ENCODE measurements around the gene PTCH2.
A peak's percentile ranks its signal among the peaks of the same experiment; 100 is the strongest.
"Not testable (repeated sequence)": the region's sequence is repeated elsewhere in the genome, so short reads cannot be mapped to it uniquely, and the experiment has no call there.

PTCH2 gene

DNA sequence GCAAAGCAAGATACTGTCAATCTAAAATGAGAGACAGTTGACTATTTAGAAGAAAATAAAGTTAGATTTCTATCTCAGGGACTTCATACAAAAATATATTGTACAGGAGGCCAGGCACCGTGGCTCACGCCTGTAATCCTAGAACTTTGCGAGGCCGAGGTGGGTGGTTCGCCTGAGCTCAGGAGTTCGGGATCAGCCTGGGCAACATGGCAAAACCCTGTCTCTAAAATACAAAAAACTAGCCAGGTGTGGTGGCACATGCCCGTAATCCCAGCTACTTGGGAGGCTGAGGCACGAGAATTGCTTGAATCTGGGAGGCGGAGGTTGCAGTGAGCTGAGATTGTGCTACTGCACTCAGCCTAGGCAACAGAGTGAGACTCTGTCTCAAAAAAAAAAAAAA lies 27.1 kb downstream of the PTCH2 start:
- H3K27ac ChIP-seq (ENCODE audit: low read length); H3K36me3 ChIP-seq (ENCODE audit: control insufficient read depth, low read depth, low read length); H3K9me3 ChIP-seq (ENCODE audit: control insufficient read depth, low read depth, low read length); H3K4me1 ChIP-seq (ENCODE audit: control insufficient read depth, low read depth, low read length); H3K27me3 ChIP-seq (ENCODE audit: control insufficient read depth, insufficient read depth, low read length); H3K9ac ChIP-seq (ENCODE audit: low read length); H3K4me3 ChIP-seq (ENCODE audit: low read length): not testable (repeated sequence)

DNA sequence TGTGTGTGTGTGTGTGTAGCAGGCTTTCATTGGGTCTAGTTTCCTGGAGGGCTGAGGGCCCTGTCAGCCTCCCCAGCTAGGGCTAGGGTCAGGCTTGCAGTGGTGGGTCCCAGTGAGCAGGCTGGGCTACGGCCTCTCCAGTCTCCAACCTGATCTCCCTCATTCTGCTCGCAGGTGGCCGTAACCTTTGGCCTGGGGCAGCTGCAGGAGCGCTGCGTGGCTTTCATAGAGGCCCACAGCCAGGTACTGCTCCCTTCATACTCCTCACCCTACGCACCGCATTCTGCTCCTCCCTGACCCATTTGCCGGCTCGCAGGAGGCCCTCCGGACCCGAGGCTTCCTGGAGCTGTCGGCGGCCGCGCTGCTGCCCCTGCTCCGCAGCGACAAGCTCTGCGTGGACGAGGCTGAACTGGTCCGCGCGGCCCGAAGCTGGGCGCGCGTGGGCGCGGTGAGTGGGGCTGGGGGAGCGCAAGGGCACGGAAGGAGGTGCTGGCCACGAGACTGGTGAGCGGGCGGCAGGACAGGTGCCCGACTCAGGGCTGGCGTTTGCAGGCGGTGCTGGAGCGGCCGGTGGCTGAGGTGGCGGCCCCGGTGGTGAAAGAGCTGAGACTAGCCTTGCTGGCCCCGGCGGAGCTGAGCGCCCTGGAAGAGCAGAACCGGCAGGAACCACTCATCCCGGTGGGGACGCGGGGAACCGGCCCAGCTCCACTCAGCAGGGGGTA lies 30.1 kb downstream of the PTCH2 start:
- Histone ChIP-seq H3K4me1 (ENCODE audit: control insufficient read depth, low read depth, low read length) (peaks cover 15% of the 10 kb centered on the region), H3K27ac (ENCODE audit: low read length) (no peak overlapping the region), H3K9me3 (ENCODE audit: control insufficient read depth, low read depth, low read length) (no peaks in the 10 kb centered on the region), H3K4me3 (ENCODE audit: low read length) (no peak overlapping the region), H3K36me3 (ENCODE audit: control insufficient read depth, low read depth, low read length) (no peaks in the 10 kb centered on the region), H3K27me3 (ENCODE audit: control insufficient read depth, insufficient read depth, low read length) (no peaks in the 10 kb centered on the region), H3K9ac (ENCODE audit: low read length) (no peak overlapping the region)

DNA sequence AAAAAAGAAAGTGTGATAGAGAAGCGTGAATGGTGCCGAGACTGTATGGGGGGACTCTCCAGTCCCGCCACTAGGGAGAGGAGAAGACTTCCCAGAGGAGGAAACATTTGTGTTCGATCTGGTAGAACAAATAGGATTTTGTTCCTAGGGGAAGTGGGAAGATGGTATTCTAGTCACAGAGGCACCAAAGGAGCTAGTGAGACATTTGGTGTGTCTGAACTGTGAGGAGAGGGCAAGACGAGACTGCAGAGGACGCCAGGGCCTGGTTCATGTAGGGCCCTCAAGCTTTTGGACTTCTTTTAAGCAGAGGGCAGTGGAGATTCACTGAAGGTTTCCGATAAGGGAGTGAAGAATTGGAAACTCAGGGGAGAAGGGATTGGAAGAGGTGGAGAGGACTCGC lies 31.8 kb downstream of the PTCH2 start:
- Histone ChIP-seq H3K9me3 (ENCODE audit: control insufficient read depth, low read depth, low read length) (no peaks in the 10 kb centered on the region), H3K27me3 (ENCODE audit: control insufficient read depth, insufficient read depth, low read length) (no peaks in the 10 kb centered on the region), H3K4me3 (ENCODE audit: low read length) (no peak overlapping the region), H3K9ac (ENCODE audit: low read length) (no peak overlapping the region), H3K27ac (ENCODE audit: low read length) (no peak overlapping the region), H3K4me1 (ENCODE audit: control insufficient read depth, low read depth, low read length) (peaks cover 28% of the 10 kb centered on the region), H3K36me3 (ENCODE audit: control insufficient read depth, low read depth, low read length) (no peaks in the 10 kb centered on the region)

DNA sequence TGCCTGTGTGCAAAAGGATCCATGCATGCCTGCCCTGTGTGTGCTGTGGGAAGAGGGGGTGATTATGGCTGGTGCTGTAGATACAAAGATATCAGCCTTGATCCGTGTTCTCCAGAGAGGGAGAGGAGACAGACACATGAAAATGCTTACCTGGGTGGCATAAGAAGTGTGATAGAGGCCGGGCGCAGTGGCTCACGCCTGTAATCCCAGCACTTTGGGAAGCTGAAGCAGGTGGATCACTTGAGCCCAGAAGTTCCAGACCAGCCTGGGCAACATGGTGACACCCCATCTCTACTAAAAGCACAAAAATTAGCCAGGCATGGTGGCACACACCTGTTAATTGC lies 32.3 kb downstream of the PTCH2 start:
- H3K9ac ChIP-seq (ENCODE audit: low read length), result not testable (repeated sequence)

DNA sequence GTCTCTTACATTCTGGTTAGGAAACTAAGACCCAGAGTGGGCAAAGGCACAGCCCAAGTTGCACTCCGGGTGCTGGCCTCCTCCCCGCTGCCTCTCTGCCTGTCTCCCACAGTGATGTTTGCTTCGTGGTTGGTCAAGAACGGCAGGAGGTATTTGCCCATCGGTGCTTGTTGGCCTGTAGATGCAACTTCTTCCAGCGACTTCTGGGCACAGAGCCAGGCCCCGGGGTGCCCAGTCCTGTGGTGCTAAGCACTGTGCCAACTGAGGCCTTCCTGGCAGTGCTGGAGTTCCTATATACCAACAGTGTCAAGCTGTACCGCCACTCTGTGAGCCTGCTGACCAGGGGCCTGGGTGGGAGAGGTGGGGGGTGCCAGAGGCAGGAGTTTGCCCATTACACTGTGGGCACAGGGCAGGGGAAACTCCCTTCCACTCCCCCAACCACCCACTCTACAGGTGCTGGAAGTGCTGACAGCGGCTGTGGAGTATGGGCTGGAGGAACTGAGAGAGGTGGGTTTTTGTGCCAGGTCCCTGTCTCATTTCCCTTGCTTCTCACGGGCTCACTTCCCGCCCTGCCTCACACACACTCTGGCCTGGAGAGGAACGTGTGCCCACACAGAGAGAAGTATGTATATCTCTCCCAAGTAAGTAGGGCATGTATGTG lies 32.8 kb downstream of the PTCH2 start:
- no peaks in the 10 kb centered on the region for H3K27me3 ChIP-seq (ENCODE audit: control insufficient read depth, insufficient read depth, low read length)
- no peak overlapping the region for H3K4me3 ChIP-seq (ENCODE audit: low read length)
- H3K4me1 ChIP-seq (ENCODE audit: control insufficient read depth, low read depth, low read length), result peaks cover 28% of the 10 kb centered on the region
- no peaks in the 10 kb centered on the region for H3K9me3 ChIP-seq (ENCODE audit: control insufficient read depth, low read depth, low read length)
- no peak overlapping the region for H3K9ac ChIP-seq (ENCODE audit: low read length)
- H3K36me3 ChIP-seq (ENCODE audit: control insufficient read depth, low read depth, low read length), result no peaks in the 10 kb centered on the region
- H3K27ac ChIP-seq (ENCODE audit: low read length), result no peak overlapping the region

More for the DNA sequence above, 32.3 kb downstream of the PTCH2 start:
- peaks cover 28% of the 10 kb centered on the region for H3K4me1 ChIP-seq (ENCODE audit: control insufficient read depth, low read depth, low read length)
- not testable (repeated sequence) for H3K36me3 ChIP-seq (ENCODE audit: control insufficient read depth, low read depth, low read length); H3K27me3 ChIP-seq (ENCODE audit: control insufficient read depth, insufficient read depth, low read length); H3K27ac ChIP-seq (ENCODE audit: low read length); H3K4me3 ChIP-seq (ENCODE audit: low read length); H3K9me3 ChIP-seq (ENCODE audit: control insufficient read depth, low read depth, low read length)

DNA sequence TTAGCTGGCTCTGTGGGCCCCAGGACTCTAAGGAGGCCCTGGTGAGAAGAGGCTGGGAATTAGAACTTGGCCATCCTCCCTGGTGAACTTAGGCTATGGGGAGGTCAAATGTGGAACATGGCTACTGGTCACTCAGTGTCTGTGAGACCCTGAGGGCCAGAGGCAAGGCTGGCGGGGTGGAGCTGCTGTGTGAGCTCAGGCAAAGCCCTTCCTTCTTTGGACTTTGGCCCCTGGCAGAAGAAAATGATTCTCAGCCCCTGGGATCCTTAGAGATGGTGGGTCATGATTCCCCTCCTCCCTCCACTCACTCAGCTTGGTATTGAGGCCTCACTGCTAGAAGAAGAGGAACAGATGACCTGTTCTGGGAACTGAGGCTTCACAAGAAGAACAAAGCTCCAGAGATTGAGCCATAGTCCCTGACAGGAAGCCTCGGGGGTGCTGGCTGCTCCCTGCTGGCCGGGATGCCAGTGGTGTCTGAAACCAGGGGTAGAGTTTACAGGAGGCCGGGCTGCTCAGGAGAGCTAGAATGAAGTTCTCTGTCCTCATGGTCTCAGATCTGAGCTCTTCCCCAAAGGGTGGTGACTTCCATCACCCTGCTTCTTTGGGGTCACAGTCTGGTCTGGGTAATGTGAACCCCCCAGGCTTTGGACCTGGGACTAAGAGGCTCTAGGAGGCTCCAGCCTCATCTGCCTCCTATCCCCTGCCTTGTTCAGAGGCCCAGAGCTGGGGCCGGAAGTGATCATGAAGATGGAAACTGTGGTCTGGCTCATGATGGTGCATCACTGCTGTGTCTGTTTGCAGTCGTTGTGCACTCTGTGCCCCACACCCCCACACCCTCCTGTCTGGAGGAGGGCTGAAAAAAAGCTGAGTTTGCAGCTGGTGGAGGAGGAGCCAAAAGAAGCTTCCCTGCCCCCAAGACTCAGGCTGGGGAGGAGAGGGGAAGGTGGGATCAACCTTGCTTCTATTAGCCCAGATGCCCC lies 33.8 kb downstream of the PTCH2 start:
- no peaks in the 10 kb centered on the region for H3K27me3 ChIP-seq (ENCODE audit: control insufficient read depth, insufficient read depth, low read length)
- no peaks in the 10 kb centered on the region for H3K36me3 ChIP-seq (ENCODE audit: control insufficient read depth, low read depth, low read length)
- peaks cover 28% of the 10 kb centered on the region for H3K4me1 ChIP-seq (ENCODE audit: control insufficient read depth, low read depth, low read length)
- H3K9me3 ChIP-seq (ENCODE audit: control insufficient read depth, low read depth, low read length), result no peaks in the 10 kb centered on the region
- H3K9ac ChIP-seq (ENCODE audit: low read length), result peak overlapping the region; percentile 34
- H3K27ac ChIP-seq (ENCODE audit: low read length), result no peak overlapping the region
- H3K4me3 ChIP-seq (ENCODE audit: low read length), result no peak overlapping the region

DNA sequence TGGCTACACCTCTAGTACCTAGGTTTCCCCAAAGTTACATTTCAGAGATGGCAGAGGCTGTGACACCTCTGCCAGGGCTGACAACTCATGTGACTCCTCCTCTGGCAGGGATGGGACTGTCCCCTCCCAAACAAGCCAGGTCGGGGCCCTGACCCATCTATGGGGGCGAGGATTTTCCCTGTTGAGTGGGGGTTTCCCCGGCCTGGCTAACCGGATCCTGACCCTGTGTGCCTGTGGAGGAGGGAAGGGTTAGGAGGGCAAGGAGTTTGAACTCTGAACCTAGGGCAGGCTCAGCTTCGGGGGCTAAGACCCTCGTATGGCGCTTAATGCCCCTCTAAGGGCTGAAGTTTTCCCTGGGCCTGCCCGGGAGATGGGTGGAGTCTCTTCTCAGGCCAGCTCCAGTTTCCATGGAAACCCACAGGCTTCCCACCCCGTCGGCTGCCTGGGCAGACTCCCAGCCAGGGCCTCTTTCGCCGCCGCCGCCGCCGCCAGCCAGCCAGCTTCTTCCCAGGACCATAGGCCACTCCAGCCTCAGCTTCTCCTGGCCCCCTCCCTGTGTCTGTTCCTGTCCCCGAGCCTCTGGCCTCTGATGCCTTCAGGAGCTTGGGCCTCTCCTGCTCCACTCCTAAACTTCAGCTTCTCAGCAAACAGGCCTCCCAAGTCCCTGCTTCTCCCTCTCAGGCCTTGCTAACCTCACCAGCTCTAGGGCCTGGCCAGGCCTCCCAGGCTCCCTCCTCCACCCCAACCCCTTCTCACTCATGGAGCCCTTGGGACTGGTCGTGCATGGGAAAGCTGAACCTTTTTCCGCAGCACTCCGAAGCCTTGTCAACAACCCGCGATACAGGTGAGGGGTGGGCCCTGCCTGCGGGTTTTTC lies 34.8 kb downstream of the PTCH2 start, which contains the start of gene BTBD19:
BTBD19 (plus strand) TSS at position 461 of the 875 bp plus-strand sequence; CDS start at position 759, 298 bp downstream.
- H3K36me3 ChIP-seq (ENCODE audit: control insufficient read depth, low read depth, low read length), result peaks cover 4% of the 10 kb centered on the region
- no peaks in the 10 kb centered on the region for H3K27me3 ChIP-seq (ENCODE audit: control insufficient read depth, insufficient read depth, low read length)
- peak within 1 kb of the TSS; percentile 88 for H3K27ac ChIP-seq (ENCODE audit: low read length)
- peak within 1 kb of the TSS; percentile 75 for H3K9ac ChIP-seq (ENCODE audit: low read length)
- H3K4me1 ChIP-seq (ENCODE audit: control insufficient read depth, low read depth, low read length), result peaks cover 28% of the 10 kb centered on the region
- peak within 1 kb of the TSS; percentile 37 for H3K4me3 ChIP-seq (ENCODE audit: low read length)
- H3K9me3 ChIP-seq (ENCODE audit: control insufficient read depth, low read depth, low read length), result no peaks in the 10 kb centered on the region

DNA sequence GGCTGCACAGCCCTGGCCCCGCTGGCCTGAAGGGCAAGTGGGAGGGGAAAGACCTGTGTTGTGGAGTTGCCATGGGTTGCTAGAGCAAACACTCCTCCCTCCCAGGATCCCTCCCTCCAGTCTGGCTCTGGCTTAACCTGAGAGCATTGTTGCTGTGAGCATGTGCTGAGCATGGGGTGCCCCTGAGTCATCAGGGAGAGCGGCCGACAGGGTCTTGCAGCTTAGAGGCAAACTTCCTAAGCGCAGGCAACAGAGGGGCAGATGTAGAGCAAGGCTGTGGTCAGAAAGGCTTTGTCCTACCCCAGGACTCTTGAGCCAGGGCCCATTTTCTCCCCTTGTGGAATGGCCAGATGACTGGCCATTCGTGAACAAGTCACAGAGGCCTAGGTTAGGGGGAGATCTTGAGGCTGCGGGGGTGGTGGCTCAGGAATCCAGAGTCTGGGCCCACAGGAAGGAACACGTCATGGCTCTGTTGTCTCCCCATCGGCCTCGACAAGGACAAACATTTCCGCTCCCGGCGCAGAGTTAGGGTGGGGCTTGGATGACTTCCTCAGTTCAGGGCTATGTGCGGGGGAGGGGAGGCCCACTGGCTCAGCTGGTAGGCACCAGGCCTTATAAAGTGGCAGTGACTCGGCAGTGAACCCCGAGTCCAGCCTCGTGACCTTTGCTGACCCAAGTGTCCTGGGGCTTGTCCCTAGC lies 35.5 kb downstream of the PTCH2 start:
- no peaks in the 10 kb centered on the region for H3K27me3 ChIP-seq (ENCODE audit: control insufficient read depth, insufficient read depth, low read length)
- H3K36me3 ChIP-seq (ENCODE audit: control insufficient read depth, low read depth, low read length), result peaks cover 9% of the 10 kb centered on the region
- peak overlapping the region; percentile 75 for H3K9ac ChIP-seq (ENCODE audit: low read length)
- H3K4me1 ChIP-seq (ENCODE audit: control insufficient read depth, low read depth, low read length), result peaks cover 28% of the 10 kb centered on the region
- H3K4me3 ChIP-seq (ENCODE audit: low read length), result peak overlapping the region; percentile 37
- H3K27ac ChIP-seq (ENCODE audit: low read length), result peak overlapping the region; percentile 88
- H3K9me3 ChIP-seq (ENCODE audit: control insufficient read depth, low read depth, low read length), result no peaks in the 10 kb centered on the region

DNA sequence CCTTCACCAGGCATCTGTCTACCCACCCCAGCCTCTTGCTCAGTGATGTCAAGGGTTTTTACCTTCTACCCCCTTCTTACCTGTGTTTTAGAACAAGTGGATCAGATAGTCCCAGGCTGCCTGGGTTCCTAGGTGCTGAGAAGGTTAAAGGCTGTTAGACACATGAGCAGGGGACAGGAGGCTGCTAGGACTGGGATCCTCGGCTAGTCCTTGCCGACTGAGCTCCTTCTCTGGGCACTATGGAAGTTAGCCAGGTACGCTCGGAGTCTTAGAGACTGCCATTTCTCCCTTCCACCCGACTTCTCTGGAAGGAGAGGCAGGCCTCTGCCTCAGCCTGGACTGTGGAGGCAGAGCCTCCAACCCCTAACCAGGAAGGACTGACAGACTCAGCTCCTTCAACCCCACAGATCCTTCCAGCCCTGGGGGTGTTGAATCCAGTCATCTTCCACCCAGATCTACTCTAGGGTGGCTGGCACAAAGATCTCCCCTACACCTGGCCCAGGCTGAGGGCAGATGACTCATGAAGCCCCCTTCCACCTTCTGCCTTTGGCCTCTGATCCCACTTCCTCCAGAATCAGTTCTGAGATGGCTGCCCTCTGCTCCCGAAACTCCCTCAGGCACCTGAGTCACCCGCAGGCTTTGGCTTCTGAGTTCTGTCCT lies 36.2 kb downstream of the PTCH2 start, which contains the start of gene DYNLT4:
DYNLT4 (minus strand) TSS at position 648 of the 660 bp plus-strand sequence. CDS start 683 bp downstream, outside the sequence.
- Histone ChIP-seq H3K9ac (ENCODE audit: low read length) (peak within 1 kb of the TSS; percentile 75), H3K36me3 (ENCODE audit: control insufficient read depth, low read depth, low read length) (peaks cover 9% of the 10 kb centered on the region), H3K27ac (ENCODE audit: low read length) (peak within 1 kb of the TSS; percentile 88), H3K4me1 (ENCODE audit: control insufficient read depth, low read depth, low read length) (peaks cover 28% of the 10 kb centered on the region), H3K9me3 (ENCODE audit: control insufficient read depth, low read depth, low read length) (no peaks in the 10 kb centered on the region), H3K27me3 (ENCODE audit: control insufficient read depth, insufficient read depth, low read length) (no peaks in the 10 kb centered on the region), H3K4me3 (ENCODE audit: low read length) (peak within 1 kb of the TSS; percentile 37)

All from iPS-18a (cell line).